GM12878 (cell line): ENCODE results near the gene PIEZO2. TPM values are rescaled to one million over a fixed set of nuclear protein-coding genes. Genes with fewer than 3 reads are reported as not detected.

Source experiments
- ETV6 ChIP-seq, 2 experiments: fragments of 450-650 bp in 1 of 2; IDR thresholded peaks in 1 of 2; conservative IDR thresholded peaks in 1 of 2; 2 replicates each; pipeline ENCODE4 v1.6.1; 2014; ENCODE audit warnings: antibody characterized with exemption in 1 of 2, borderline replicate concordance in 1 of 2, low read depth in 1 of 2, mild to moderate bottlenecking in 1 of 2, moderate library complexity in 1 of 2
- FOS ChIP-seq: IDR thresholded peaks from 3 replicates; pipeline ENCODE4 v1.6.1; 2011; ENCODE audit warnings: borderline replicate concordance; ENCODE audit not compliant: insufficient read length; ENCODE audit errors: extremely low read depth
- GABPA ChIP-seq: IDR thresholded peaks from 2 replicates; pipeline ENCODE4 v1.6.1; 2014; ENCODE audit warnings: antibody characterized with exemption, low read depth, mild to moderate bottlenecking, inconsistent platforms
- HCFC1 ChIP-seq: fragments of 150-350 bp; IDR thresholded peaks from 2 replicates; pipeline ENCODE4 v1.6.1; 2014; ENCODE audit warnings: low read length
- HDAC6 ChIP-seq: fragments of 200-600 bp; sonication (generic); IDR thresholded peaks from one replicate; pipeline ENCODE4 v1.8.0; 2017; ENCODE audit warnings: antibody characterized with exemption; ENCODE audit not compliant: unreplicated experiment
- KAT2A ChIP-seq: conservative IDR thresholded peaks from 2 replicates; pipeline ENCODE4 v1.6.1; 2011; ENCODE audit warnings: low read depth, low read length; ENCODE audit not compliant: control insufficient read depth
- MYB ChIP-seq: fragments of 150-350 bp; IDR thresholded peaks from 2 replicates; pipeline ENCODE4 v1.6.1; 2014; ENCODE audit warnings: mild to moderate bottlenecking, low read depth, low read length, borderline replicate concordance
- NR2F1 ChIP-seq: fragments of 450-650 bp; conservative IDR thresholded peaks from 2 replicates; pipeline ENCODE4 v1.6.1; 2017; ENCODE audit warnings: mild to moderate bottlenecking
- PAX5 ChIP-seq: IDR thresholded peaks from 2 replicates; pipeline ENCODE4 v1.6.1; 2011; ENCODE audit warnings: low read depth, low read length, borderline replicate concordance
- PAX8 ChIP-seq: fragments of 450-650 bp; IDR thresholded peaks from 2 replicates; pipeline ENCODE4 v1.6.1; 2017; ENCODE audit warnings: mild to moderate bottlenecking, moderate library complexity
- POLR2A ChIP-seq: IDR thresholded peaks from 2 replicates; pipeline ENCODE4 v1.6.1; 2011; ENCODE audit warnings: low read depth, mild to moderate bottlenecking, low read length
- POLR2AphosphoS5 ChIP-seq: IDR thresholded peaks from 2 replicates; pipeline ENCODE4 v1.6.1; 2011; ENCODE audit warnings: mild to moderate bottlenecking, low read length, inconsistent platforms
- RCOR1 ChIP-seq: conservative IDR thresholded peaks from 2 replicates; pipeline ENCODE4 v1.6.1; 2012; ENCODE audit warnings: low read depth, low read length, improper control_type of control experiment
- SMARCA5 ChIP-seq: fragments of 450-650 bp; IDR thresholded peaks from 2 replicates; pipeline ENCODE4 v1.6.1; 2017; ENCODE audit warnings: mild to moderate bottlenecking
- SREBF1 ChIP-seq: IDR thresholded peaks from 2 replicates; pipeline ENCODE4 v1.6.1; 2012; ENCODE audit warnings: mild to moderate bottlenecking, low read length
- STAT1 ChIP-seq: fragments of 450-650 bp; conservative IDR thresholded peaks from 2 replicates; pipeline ENCODE4 v1.6.1; 2014; ENCODE audit warnings: antibody characterized with exemption, mild to moderate bottlenecking
- TAF1 ChIP-seq: IDR thresholded peaks from 2 replicates; pipeline ENCODE4 v1.6.1; 2011; ENCODE audit warnings: mild to moderate bottlenecking, low read depth, low read length, borderline replicate concordance
- USF1 ChIP-seq: IDR thresholded peaks from 2 replicates; pipeline ENCODE4 v1.6.1; 2011; ENCODE audit warnings: borderline replicate concordance, low read depth, mild to moderate bottlenecking, moderate library complexity, mixed read lengths, low read length; ENCODE audit not compliant: insufficient read depth; ENCODE audit errors: extremely low read length
- ZBTB11 ChIP-seq: fragments of 450-650 bp; formaldehyde crosslinking; IDR thresholded peaks from 2 replicates; pipeline ENCODE4 v1.5.0; 2022; ENCODE audit warnings: mild to moderate bottlenecking, missing genetic modification characterization
- polyA plus RNA-seq, 11 experiments: library from polyadenylated mRNA; depleted of rRNA in 4 of 11; unstranded in 6 of 11; stranded (reverse) in 5 of 11; fragments of >200 nt; fragmentation: Nextera tagmentation in 4 of 11; fragmentation: Illumina TruSeq in 1 of 11; extraction: Ambion mirVana in 4 of 11; extraction: Trizol in 1 of 11; gene quantifications; 1 replicate in 1 of 11; 2 replicates in 10 of 11; pipeline versions ENCODE4 v1.2.1 to v1.2.3, GENCODE V29; 2011 to 2016; ENCODE audit warnings: inconsistent platforms in 2 of 11, missing spikeins in 2 of 11, low read depth in 1 of 11
- total RNA-seq, 4 experiments: library from RNA; depleted of rRNA in 3 of 4; stranded (reverse); fragments of >200 nt in 3 of 4; fragmentation: Illumina TruSeq in 1 of 4; extraction: Trizol in 1 of 4; gene quantifications; 2 replicates each; pipeline versions ENCODE4 v1.2.1 to v1.2.3, GENCODE V29; 2013 to 2021
- TF ChIP-seq, protein P1 (sequence below): fragments of 450-650 bp; formaldehyde crosslinking; IDR thresholded peaks from 2 replicates; pipeline ENCODE4 v1.4.0; 2022; ENCODE audit warnings: mild to moderate bottlenecking, moderate library complexity
- TF ChIP-seq, protein P2 (sequence below): fragments of 450-650 bp; IDR thresholded peaks from 2 replicates; pipeline ENCODE4 v1.6.1; 2017; ENCODE audit warnings: mild to moderate bottlenecking, moderate library complexity

The PIEZO2 gene
- total and polyA plus RNA-seq, 10 of the 15 experiments (the other 5 are each of a cell fraction or from before 2014, with no cell fraction given): 6.7 to 42.3 (median 27.4) TPM

GRCh38 chr18:10685484-10685883 lies 463.9 kb downstream of the PIEZO2 start (continued):
- TF ChIP-seq, protein P1, sequence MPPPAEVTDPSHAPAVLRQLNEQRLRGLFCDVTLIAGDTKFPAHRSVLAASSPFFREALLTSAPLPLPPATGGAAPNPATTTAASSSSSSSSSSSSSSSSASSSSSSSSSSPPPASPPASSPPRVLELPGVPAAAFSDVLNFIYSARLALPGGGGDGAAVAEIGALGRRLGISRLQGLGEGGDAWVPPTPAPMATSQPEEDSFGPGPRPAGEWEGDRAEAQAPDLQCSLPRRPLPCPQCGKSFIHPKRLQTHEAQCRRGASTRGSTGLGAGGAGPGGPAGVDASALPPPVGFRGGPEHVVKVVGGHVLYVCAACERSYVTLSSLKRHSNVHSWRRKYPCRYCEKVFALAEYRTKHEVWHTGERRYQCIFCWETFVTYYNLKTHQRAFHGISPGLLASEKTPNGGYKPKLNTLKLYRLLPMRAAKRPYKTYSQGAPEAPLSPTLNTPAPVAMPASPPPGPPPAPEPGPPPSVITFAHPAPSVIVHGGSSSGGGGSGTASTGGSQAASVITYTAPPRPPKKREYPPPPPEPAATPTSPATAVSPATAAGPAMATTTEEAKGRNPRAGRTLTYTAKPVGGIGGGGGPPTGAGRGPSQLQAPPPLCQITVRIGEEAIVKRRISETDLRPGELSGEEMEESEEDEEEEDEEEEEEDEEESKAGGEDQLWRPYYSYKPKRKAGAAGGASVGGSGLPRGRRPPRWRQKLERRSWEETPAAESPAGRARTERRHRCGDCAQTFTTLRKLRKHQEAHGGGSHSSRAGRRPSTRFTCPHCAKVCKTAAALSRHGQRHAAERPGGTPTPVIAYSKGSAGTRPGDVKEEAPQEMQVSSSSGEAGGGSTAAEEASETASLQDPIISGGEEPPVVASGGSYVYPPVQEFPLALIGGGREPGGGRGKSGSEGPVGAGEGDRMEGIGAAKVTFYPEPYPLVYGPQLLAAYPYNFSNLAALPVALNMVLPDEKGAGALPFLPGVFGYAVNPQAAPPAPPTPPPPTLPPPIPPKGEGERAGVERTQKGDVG: no peak
- TF ChIP-seq KAT2A (no peak), SREBF1 (no peak), HCFC1 (no peak), PAX8 (no peak), STAT1 (no peak), FOS (no peak), USF1 (no peak), TAF1 (0 out of 2 replicates have a peak, but pooled peaks have one; percentile 24), MYB (no peak), NR2F1 (no peak; the same call in 1 of the 2 replicates), ZBTB11 (CRISPR knock-in tag) (no peak), HDAC6 (no peak), POLR2AphosphoS5 (peak; percentile 56; the same call in 1 of the 2 replicates), PAX5 (peak; percentile 98), RCOR1 (no peak), POLR2A (peak; percentile 20; the same call in 1 of the 2 replicates), ETV6 (conservative IDR thresholded peaks at IDR 0.05 in 1 of 2, IDR thresholded peaks at IDR 0.05 in 1 of 2; ENCODE audit: borderline replicate concordance in 1 of 2, low read depth in 1 of 2) (no peak), GABPA (no peak), SMARCA5 (no peak)
- TF ChIP-seq, protein P2, sequence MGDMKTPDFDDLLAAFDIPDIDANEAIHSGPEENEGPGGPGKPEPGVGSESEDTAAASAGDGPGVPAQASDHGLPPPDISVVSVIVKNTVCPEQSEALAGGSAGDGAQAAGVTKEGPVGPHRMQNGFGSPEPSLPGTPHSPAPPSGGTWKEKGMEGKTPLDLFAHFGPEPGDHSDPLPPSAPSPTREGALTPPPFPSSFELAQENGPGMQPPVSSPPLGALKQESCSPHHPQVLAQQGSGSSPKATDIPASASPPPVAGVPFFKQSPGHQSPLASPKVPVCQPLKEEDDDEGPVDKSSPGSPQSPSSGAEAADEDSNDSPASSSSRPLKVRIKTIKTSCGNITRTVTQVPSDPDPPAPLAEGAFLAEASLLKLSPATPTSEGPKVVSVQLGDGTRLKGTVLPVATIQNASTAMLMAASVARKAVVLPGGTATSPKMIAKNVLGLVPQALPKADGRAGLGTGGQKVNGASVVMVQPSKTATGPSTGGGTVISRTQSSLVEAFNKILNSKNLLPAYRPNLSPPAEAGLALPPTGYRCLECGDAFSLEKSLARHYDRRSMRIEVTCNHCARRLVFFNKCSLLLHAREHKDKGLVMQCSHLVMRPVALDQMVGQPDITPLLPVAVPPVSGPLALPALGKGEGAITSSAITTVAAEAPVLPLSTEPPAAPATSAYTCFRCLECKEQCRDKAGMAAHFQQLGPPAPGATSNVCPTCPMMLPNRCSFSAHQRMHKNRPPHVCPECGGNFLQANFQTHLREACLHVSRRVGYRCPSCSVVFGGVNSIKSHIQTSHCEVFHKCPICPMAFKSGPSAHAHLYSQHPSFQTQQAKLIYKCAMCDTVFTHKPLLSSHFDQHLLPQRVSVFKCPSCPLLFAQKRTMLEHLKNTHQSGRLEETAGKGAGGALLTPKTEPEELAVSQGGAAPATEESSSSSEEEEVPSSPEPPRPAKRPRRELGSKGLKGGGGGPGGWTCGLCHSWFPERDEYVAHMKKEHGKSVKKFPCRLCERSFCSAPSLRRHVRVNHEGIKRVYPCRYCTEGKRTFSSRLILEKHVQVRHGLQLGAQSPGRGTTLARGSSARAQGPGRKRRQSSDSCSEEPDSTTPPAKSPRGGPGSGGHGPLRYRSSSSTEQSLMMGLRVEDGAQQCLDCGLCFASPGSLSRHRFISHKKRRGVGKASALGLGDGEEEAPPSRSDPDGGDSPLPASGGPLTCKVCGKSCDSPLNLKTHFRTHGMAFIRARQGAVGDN: peak; percentile 99
